SIG-M5 treated with dmso at 0.1 percent for 504 hours (cell line): ENCODE measurements around the gene ZNF610.
"Not testable (repeated sequence)": the region's sequence is repeated elsewhere in the genome, so short reads cannot be mapped to it uniquely, and the experiment has no call there.

Source experiments
- DNase-seq: peaks from one replicate; lab custom pipeline; 2025; ENCODE audit not compliant: unreplicated experiment; lab: John Stamatoyannopoulos, UW

Gene ZNF610

DNA sequence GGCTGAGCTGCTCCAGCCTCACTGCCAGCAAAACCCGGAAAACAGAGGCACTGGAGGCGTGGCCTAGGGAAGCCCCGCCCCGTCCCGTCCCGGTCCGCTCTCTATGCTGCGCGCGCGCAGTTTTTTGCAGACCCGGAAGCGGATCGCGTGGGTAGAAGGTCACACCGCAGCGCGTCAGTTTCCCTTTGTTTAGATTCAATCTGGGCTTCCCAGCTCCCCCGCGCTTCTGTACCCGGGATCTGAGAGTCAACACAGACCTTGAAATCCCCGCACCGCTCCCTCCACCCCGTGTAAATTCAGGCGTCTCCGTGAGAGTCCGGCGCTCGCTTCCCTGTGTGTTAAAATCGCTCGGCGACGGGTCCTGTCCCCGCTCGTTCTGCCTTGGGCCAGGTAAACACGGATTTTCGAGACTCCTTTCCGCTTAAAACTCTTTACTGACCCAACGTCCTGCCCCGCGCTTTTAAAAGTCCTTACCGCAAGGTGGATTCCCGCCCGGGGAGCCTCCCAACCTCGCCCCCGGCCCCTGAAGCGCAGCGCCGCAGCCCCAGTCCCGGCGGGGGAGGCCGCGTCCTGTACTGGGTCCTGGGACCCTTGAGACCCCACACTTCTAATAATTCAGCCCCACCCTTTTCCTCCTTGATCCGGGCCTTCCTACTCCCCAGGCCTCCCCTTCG lies at the start of gene ZNF610:
TSS of gene ZNF610 (plus strand) at position 127 of the 674 bp plus-strand sequence. CDS start 12,930 bp downstream, outside the sequence.
- DNase-seq: no peak

DNA sequence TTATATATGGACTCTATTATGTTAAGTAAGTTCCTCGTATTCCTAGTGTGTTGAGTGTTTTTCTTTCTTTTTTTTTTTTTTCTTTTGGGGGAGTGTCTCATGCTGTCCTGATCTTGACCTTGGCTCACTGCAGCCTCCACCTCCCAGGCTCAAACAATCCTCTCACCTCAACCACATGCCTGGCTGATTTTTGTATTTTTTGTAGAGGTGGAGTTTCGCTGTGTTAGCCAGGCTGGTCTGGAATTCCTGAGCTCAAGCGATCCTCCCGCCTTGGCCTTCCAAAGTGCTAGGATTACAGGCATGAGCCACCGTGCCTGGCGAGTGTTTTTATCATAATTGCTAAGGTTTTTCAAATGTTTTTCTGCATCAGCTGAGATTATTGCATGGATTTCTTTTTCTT lies 49.8 kb upstream of the ZNF610 start:
- DNase-seq: no peak

DNA sequence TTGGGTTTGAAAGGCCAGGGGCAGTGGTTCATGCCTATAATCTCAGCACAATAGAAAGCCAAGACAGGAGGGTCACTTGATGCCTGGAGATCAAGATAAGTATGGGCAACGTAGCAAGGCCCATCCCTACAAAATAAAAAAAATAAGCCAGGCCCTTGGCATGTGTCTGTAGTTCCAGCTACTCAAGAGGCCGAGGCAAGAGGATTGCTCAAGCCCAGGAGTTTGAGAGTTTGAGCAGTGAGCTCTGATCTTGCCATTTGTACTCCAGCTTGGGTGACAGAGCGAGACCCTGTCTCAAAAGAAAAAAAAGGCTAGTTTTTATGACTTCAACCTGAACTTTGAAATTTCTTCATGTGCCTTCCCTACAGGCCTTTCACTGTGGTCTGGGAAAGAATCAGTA lies 44.3 kb upstream of the ZNF610 start:
- DNase-seq: no peak

DNA sequence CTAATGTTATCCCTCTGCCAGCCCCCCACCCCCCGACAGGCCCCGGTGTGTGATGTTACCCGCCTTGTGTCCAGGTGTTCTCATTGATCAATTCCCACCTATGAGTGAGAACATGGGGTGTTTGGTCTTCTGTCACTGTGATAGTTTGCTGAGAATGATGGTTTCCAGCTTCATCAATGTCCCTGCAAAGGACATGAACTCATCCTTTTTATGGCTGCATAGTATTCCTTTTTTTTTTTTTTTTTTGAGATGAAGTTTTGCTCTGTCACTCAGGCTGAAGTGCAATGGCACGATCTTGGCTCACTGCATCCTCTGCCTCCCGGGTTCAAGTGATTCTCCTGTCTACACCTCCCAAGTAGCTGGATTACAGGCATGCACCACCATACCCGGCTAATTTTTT lies 43.1 kb upstream of the ZNF610 start:
- DNase-seq: not testable (repeated sequence)

DNA sequence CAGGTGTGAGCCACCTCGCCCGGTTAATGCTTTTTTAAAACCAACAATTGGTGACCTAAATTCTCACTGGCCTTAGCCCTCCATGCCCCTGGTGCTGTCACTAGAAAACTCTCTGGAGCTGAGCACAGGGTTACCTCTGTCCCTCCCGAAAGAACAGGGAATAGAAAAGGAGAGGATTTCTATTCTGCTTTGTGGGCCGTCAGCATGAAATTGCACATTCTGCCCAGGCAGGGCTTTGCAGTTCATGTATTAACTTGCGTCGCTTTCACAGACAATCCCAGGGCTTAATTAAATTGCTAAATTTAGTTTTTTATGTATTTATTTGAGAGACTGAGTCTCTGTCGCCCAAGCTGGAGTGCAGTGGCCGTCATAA lies 39.7 kb upstream of the ZNF610 start:
- no peak for DNase-seq

DNA sequence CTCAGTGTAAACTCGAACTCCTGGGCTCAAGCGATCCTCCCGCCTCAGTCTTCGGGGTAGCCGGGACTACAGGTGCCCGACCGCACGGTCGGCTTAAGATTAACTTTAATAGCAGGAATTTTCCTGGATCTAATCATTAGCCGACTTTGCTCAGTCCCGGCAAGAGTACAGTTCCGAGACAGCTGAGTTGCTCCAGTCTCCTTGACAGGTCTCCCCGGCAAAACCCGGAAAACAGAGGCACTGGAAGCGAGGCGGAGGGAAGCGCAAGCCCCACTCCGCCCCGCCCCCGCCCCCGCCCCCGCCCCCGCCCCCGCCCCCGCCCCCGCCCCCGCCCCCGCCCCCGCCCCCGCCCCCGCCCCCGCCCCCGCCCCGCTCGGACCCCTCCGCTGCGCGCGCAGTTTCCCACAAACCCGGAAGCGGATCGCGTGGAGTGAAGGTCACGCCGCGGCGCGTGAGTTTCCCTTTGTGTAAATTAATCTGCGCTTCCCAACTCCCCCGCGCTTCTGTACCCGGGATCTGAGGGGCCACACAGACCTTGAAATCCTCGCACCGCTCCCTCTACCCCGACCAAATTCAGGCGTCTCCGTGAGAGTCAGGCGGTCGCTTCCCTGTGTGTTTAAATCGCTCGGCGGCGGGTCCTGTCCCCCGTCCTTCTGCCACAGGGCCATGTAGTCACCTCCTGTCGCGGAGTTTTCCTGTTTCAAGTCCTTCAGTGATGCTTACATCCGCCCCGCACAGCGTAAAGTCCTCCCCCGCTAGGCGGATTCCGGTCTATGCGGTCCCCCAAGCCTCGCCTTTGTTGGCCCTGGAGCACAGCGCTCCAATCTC lies 39.1 kb upstream of the ZNF610 start, which contains the start of gene ZNF480:
TSS of gene ZNF480 (plus strand) at position 397 of the 828 bp plus-strand sequence. CDS start 3,244 bp downstream, outside the sequence.
- peak; percentile 67 for DNase-seq

DNA sequence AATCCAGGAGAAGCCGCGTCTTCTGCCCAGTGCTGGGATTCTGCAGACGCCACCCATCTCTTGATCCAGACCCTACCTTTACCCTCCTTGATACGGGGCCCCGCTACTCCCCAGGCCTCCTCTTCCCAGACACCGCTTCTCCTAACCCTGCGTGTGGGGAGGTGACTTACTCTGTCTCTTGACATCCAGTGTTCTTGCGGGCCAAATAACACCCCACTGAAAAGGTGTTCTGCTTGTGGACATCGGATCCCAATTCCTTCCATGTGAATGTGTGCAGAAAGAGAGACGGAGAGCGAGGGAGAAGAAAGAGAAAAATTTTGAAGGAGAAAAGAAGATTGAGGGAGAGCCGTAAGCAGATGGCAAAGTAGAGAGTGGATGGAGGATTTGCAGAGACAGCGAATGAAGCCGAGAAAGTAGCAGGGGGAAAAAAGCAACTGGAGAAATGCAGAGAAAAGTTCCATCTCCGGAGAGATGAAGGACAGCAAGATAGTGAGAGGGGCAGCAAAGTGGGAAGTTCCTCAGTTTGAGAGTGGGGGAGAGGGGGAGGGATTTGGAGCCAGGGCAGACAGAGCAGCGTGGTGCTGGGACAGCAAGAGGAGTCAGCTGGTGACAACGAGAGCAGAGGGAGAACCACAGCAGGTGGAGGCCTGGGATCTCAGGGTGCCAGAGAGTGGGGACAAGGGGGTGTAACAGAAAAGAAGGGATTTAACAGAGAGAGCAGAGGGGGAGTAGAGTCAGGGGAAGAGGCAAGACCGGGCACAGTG lies 38.3 kb upstream of the ZNF610 start:
- peak; percentile 36 for DNase-seq

DNA sequence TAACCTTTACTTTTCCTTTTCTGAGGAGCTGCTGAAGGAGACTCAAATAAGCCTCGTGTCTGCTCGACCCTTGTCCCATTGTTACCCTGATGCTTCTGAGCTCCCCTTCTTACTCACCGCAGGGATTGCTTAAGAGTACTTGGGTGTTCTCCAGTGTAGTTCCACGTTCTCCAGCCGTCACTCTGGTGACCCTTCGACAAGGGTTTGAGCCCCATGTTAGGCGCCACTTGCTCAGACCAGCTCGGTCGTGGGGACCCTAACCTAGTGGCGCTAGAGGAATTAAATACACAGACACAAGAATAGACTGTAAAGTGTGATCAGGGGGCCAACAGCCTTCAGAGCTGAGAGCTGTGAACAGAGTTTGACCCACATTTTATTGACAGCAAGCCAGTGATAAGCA lies 28.8 kb upstream of the ZNF610 start:
- no peak for DNase-seq

DNA sequence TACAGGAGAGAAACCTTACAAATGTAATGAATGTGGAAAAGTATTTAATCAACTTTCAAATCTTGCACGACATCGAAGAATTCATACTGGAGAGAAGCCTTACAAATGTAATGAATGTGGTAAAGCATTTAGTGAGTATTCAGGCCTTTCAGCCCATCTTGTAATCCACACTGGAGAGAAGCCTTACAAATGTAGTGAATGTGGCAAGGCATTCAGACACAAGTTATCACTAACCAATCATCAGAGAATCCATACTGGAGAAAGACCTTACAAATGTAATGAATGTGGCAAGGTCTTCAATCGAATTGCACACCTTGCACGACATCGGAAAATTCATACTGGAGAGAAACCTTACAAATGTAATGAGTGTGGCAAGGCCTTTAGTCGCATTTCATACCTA lies 13.6 kb upstream of the ZNF610 start:
- no peak for DNase-seq

DNA sequence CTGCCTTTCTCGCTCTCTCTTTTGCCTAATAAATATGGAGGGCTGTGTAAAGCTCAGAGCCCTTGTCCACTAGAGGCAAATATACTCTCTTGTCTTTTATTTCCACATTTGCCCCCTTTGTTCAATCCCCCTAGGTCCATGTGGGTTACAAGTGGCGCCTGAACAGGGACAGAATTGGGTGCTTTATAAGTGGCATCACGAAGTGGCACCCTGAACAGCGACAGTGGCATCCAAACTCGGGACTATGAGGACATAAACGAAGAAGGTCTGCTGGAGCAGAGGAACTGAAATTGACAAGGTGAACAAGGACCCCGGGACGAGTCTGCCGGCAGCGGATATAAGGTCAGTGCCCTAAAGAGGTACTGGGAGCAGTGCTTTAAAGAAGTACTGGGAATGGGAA lies 4.3 kb upstream of the ZNF610 start:
- DNase-seq: no peak

DNA sequence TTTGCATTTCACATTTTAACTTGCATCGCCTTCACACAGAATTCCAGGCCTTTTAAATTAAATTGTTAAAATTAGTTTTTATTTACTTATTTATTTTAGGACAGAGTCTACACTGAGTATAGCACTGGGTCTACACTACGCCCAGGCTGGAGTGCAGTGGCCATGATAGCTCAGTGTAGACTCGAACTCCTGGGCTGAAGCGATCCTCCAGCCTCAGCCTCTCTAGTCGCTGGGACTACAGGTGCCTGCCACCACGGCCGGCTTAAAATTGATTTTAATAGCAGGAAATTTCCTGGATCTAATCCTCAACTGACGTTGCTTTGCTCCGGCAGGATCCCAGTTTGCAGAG lies 301 bp upstream of the ZNF610 start:
- DNase-seq: no peak

DNA sequence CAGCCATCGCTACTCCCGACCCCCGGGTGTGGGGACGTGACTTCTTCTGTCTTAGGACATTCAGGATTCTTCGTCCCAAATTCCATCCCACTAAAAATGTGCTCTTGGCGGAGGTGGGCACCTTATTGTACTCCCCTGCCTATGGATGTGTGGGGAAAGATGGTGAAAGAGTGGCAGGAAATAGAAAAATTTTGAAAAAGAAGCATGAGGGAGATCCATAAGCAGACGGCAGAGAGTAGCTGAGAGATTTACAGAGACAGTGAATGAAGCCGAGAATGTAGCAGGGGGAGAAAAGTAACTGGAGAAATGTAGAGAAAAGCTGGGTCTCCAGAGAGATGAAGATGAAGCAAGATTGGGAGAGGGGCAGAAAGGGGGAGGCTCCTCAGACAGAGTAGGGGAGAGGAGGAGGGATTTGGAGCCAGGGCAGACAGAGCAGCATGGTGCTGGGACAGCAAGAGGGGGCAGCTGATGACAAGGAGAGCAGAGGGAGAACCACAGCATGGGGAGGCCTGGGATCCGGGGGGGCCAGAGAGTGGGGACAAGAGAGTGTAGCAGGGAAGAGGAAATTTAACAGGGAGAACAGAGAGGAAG lies 843 bp downstream of the ZNF610 start:
- DNase-seq: no peak

DNA sequence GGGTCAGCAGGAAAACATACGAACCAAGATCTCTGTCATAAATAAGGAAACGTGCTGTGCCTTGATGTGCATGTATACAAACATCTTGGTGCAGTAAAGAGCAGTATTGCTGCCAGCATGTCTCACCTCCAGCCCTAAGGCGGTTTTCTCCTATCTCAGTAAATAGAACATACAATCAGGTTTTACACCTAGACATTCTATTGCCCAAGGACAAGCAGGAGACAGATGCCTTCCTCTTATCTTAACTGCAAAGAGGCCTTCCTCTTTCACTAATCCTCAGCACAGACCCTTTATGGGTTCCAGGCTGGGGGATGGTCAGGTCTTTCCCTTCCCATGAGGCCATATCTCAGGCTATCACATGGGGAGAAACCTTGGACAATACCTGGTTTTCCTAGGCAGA lies 3.0 kb downstream of the ZNF610 start:
- not testable (repeated sequence) for DNase-seq

DNA sequence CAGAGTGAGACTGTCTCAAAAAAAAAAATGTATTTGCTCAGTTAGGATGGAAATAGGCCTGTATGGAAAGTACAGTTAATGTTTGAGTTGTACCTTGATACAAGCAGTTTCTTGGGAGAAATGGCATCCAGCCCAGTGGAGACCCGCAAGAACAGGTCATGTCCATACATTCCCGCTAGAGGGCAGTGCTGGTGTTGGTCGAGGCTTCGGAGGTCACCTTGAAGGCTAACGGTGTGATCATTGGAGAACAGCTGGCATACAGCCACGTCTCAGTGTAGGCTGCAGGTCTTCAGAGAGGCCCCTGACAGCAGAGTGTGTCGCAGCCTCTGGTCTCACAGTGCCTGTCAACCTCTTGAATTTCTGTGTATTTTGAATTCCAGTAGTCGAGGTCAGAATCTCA lies 7.5 kb downstream of the ZNF610 start:
- DNase-seq: no peak

DNA sequence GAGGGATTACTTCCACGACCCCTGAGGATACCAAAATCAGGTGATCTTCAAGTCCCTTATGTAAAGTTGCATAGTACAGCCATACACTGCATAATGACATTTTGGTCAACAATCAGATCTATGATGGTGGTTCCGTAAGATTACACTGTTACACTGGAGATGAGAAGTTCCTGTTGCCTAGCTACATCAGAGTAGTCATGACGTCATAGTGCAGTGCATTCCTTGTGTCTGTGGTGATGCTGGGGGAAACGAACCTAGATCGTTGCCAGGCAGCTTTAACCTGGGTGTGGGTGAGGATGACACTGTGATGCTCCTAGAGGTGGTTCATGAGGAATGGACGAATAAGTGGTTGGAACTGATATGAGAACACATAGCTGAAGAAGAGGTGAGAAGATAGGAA lies 9.1 kb downstream of the ZNF610 start:
- DNase-seq: no peak

DNA sequence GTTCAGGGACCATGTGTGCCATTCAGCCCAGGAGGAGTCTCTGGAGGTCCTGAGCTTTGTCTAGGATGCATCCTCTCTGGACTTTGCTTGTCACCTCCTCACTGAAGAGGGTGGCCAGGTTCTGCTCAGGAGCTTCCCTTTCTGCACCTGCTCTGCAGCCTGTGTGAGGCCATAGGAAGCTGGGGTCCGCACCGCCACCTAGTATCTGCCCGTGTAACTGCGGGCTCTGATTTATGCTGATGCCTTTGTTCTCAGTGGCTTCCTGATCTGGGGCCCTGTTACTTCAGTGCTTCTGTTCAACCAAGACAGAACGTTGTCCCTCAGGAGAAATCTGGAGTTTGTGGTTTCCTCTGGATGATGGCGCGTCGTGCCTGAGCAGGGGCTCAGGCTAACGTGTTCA lies 15.5 kb downstream of the ZNF610 start:
- DNase-seq: no peak

DNA sequence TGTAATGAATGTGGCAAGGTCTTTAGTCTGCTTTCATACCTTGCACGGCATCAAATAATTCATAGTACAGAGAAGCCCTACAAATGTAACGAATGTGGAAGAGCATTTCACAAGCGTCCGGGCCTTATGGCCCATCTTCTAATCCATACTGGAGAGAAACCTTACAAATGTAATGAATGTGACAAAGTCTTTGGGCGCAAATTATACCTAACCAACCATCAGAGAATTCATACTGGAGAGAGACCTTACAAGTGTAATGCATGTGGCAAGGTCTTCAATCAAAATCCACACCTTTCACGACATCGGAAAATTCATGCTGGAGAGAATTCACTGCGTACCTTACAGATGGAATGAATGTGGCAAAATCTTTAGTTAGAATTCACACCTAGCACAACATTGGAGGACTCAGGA lies 30.4 kb downstream of the ZNF610 start:
- DNase-seq: no peak

DNA sequence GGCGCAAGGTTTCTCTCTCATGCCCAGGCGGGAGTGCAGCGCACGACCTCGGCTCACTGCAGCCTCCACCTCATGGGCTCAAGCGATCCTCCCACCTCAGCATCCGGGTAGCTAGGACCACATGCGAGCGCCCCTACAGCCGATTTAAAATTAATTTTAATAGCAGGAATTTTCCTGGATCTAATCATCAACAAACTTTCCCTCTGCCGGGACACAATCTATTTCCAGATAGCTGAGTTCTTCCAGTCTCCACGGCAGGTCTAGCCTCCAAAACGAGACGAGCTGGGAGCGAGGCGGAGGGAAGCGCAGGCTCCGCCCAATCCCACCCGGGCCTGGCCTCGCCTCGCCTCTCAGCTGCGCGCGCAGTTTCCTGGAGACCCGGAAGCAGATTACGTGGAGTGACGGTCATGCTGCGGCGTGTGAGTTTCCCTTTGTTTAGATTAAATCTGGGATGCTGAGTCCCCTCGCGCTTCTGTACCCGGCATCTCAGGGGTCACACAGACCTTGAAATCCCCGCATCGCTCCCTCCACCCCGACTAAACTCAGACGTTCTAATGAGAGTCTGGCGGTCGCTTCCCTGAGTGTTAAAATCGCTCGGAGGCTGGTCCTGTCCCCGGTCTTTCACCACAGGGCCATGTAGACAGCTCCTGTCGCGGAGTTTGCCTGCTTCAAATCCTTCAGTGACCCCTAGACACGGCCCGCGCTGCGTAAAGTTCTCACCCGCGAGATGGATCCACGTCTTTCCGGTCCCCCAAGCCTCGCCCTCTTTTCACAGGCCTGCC lies 33.7 kb downstream of the ZNF610 start, which contains the start of gene ZNF880:
TSS of gene ZNF880 (plus strand) at position 365 of the 782 bp plus-strand sequence. CDS start at position 408, 43 bp downstream.
- DNase-seq: peak; percentile 1

DNA sequence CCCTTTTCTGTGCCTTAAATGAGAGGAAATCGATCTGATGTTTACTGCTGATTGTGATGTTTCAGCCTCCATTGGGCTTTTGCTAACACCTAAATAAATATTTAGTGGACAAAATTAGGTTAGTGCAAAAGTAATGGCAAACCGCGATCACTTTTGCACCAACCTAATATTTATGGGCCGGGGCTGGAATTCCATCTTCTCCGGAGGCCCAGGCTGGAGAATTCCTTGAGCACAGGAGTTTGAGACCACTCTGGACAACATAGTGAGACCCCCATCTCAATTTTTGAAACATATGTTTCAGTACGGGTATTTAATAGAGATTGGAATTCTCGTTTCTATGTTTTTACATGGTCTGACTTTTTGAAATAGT lies 34.3 kb downstream of the ZNF610 start:
- no peak for DNase-seq

DNA sequence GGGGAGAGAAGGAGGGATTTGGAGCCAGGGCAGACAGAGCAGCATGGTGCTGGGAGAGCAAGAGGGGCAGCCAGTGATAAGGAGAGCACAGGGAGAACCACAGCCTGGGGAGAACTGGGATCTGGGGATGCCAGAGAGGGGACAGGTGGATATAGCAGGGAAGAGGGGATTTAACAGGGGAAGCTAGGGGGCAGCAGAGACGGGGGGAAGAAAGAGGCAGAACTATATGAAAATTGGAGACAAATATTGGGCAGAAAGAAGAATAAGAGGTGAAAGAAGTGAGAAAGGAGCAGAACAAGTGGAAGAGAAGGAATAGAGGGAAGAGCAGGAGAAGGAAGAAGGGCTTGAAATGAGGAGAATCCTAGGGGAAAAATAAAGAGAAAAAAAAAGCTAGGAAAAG lies 55.1 kb downstream of the ZNF610 start:
- no peak for DNase-seq
